Right lobe of liver (tissue), 6 donors: ENCODE measurements around the gene PLEKHF1. TPM values are rescaled to one million over a fixed set of nuclear protein-coding genes. Genes with fewer than 3 reads are reported as not detected.

Experiments
- ATAC-seq, 4 donors: fragments of 200-7000 bp; cut with Tn5 transposase; one replicate each; pipeline ENCODE4 v1.9.1; 2020; ENCODE audit warnings: mild to moderate bottlenecking in 4 of 4, moderate library complexity in 4 of 4
- DNase-seq, 3 donors: peaks; one replicate each; pipeline ENCODE4 v3.0.0-alpha.2; 2020
- H3K27ac ChIP-seq, 3 donors: fragments of 200-600 bp; one replicate each; pipeline ENCODE4 v1.8.0; 2022
- H3K27me3 ChIP-seq, 2 donors: fragments of 200-600 bp; one replicate each; pipeline ENCODE4 v1.8.0; 2022
- H3K36me3 ChIP-seq, 4 donors: fragments of 200-600 bp; sonication (generic) in 1 of 4; one replicate each; pipeline versions ENCODE4 v1.5.1 to v1.8.0; 2017 to 2022; ENCODE audit warnings: control low read depth in 1 of 4
- H3K4me1 ChIP-seq, 4 donors: fragments of 200-600 bp; sonication (generic) in 1 of 4; one replicate each; pipeline versions ENCODE4 v1.5.1 to v1.8.0; 2017 to 2022; ENCODE audit warnings: control low read depth in 1 of 4
- H3K4me3 ChIP-seq, 3 donors: fragments of 200-600 bp; one replicate each; pipeline ENCODE4 v1.8.0; 2022
- H3K9me3 ChIP-seq, 4 donors: fragments of 200-600 bp; sonication (generic) in 1 of 4; one replicate each; pipeline versions ENCODE4 v1.5.1 to v1.8.0; 2017 to 2022; ENCODE audit warnings: control low read depth in 1 of 4
- CTCF ChIP-seq, 4 donors: fragments of 200-600 bp in 3 of 4; fragments of 450-650 bp in 1 of 4; IDR thresholded peaks; one replicate each; pipeline versions ENCODE4 v1.5.1 to v1.8.0; 2016 to 2022; ENCODE audit warnings: antibody characterized with exemption in 4 of 4, mild to moderate bottlenecking in 2 of 4
- POLR2A ChIP-seq: fragments of 450-650 bp; IDR thresholded peaks from one replicate; pipeline ENCODE4 v1.6.1; 2017; ENCODE audit warnings: antibody characterized with exemption, mild to moderate bottlenecking
- WGBS: methylation state at CpG from one replicate; pipeline ENCODE4 v1.1.6; 2018; ENCODE audit warnings: low coverage, low lambda C conversion rate; ENCODE audit not compliant: insufficient coverage; ENCODE audit errors: missing lambda C conversion rate; 5-methylcytosine and 5-hydroxymethylcytosine counted together
- intact Hi-C, 2 donors: fragments of 100-400 bp; cut with DNase I; formaldehyde crosslinking; loops; one replicate each; pipeline versions ENCODE4 v1.11.2 to v1.14.1; 2022
- total RNA-seq, 6 experiments: library from RNA; depleted of rRNA in 2 of 6; stranded (reverse); fragments of >200 nt in 2 of 6; fragmentation: NEBNext Ultra II Directional in 3 of 6; extraction: Animal tissue kit (Norgen Biotek cat#: 25700) in 3 of 6; gene quantifications; one replicate each; pipeline versions ENCODE4 v1.1.0 to v1.2.4, GENCODE V29; 2016 to 2023
- donor health status: DM: no; HTN: yes; CAD: no.
- donor health status: DM: no; HTN: no; CAD: no.
- donor health status: DM: no; HTN: no; CAD: no.
- donor health status: DM: no; HTN: yes; CAD: no.
- donor health status: DM: no; HTN: yes; CAD: no.

The PLEKHF1 gene
- total RNA-seq, 6 experiments from 2014 or later, result 5.6 to 13.8 (median 9.8) TPM

DNA sequence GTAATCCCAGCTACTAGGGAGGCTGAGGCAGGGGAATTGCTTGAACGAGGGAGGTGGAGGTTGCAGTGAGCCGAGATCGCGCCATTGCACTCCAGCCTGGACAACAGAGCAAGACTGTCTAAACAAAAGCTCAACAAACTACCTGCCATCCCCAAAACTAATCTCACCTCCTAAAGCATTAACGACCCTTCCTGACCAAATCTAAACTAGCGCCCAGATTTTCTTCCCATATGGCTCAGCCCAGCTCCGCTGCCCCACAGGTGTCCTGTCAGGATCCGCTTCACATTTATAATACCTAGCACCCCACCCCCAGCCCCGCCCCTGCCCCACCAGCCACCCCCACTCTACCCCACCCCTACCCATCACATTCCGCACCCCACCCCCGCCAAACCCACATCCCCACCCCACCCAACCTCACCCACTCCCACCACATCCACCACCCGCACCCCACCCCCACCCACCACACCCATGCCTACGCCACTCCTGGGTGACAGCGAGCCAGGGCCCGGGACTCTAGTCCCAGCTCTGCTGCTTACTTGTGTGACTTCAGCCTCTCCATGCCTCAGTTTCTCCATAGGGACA is 49.2 kb downstream of the PLEKHF1 start:
- H3K9me3 ChIP-seq, result no peaks in the 10 kb centered on the region
- TF ChIP-seq POLR2A (no peak), CTCF (IDR thresholded peaks at IDR 0.05) (no peak)
- ATAC-seq (peak in 3 of 4 donors; percentile 1 to 2 (median 2)), DNase-seq (no peak)
- WGBS, result 16% methylated on average over 12 of the region's 15 CpGs
- intact Hi-C loops, result no loop called here
- no peaks in the 10 kb centered on the region for H3K27me3 ChIP-seq
- H3K27ac ChIP-seq, result peak overlapping the region; percentile 89 to 92 (median 90)
- H3K4me3 ChIP-seq, result peak overlapping the region; percentile 88 to 97 (median 94)
- peaks cover 0 to 61% (median 24%) of the 10 kb centered on the region in 4 donors for H3K4me1 ChIP-seq
- H3K36me3 ChIP-seq, result no peaks in the 10 kb centered on the region

- Histone ChIP-seq H3K9me3 (no peaks in the 10 kb centered on the region), H3K36me3 (no peaks in the 10 kb centered on the region), H3K4me3 (peak within 1 kb of the TSS; percentile 88 to 97 (median 94)), H3K27me3 (no peaks in the 10 kb centered on the region), H3K27ac (peak within 1 kb of the TSS; percentile 89 to 92 (median 90)), H3K4me1 (peaks cover 0 to 55% (median 19%) of the 10 kb centered on the region in 4 donors)
- WGBS, result 0% methylated on average over 9 of the region's 72 CpGs
- DNase-seq (peak; percentile 68 to 75 (median 71)), ATAC-seq (peak; percentile 62 to 75 (median 70))
- intact Hi-C loops, result no loop called here
- TF ChIP-seq POLR2A, result peak; percentile 83
- no peak for TF ChIP-seq CTCF (IDR thresholded peaks at IDR 0.05)
These were observed 49.9 kb downstream of the PLEKHF1 start, which contains the start of gene C19orf12 for GRCh38 chr19:29714953-29715700. Gene C19orf12 (minus strand): TSS chr19:29715261. CDS start chr19:29708413, 6,848 bp downstream.

- H3K27me3 ChIP-seq, result no peaks in the 10 kb centered on the region
- ATAC-seq (peak; percentile 37 to 70 (median 64)), DNase-seq (peak in 1 of 3 donors; percentile 69)
- peak overlapping the region; percentile 88 to 97 (median 94) for H3K4me3 ChIP-seq
- intact Hi-C loops, result no loop called here
- peaks cover 0 to 47% (median 15%) of the 10 kb centered on the region in 4 donors for H3K4me1 ChIP-seq
- no peaks in the 10 kb centered on the region for H3K9me3 ChIP-seq
- H3K27ac ChIP-seq, result peak overlapping the region; percentile 89 to 92 (median 90)
- TF ChIP-seq POLR2A (no peak), CTCF (IDR thresholded peaks at IDR 0.05) (no peak)
- no peaks in the 10 kb centered on the region for H3K36me3 ChIP-seq
- WGBS, result 7% methylated on average over 12 of the region's 13 CpGs
These were observed 50.7 kb downstream of the PLEKHF1 start for GRCh38 chr19:29715701-29716581.

GRCh38 chr19:29717051-29717450 is 51.8 kb downstream of the PLEKHF1 start:
- TF ChIP-seq POLR2A (no peak), CTCF (IDR thresholded peaks at IDR 0.05) (no peak)
- no peak overlapping the region for H3K4me3 ChIP-seq
- no peaks in the 10 kb centered on the region for H3K36me3 ChIP-seq
- H3K9me3 ChIP-seq, result no peaks in the 10 kb centered on the region
- intact Hi-C loops, result no loop called here
- no peaks in the 10 kb centered on the region for H3K27me3 ChIP-seq
- no peak for ATAC-seq
- no peak overlapping the region for H3K27ac ChIP-seq
- H3K4me1 ChIP-seq, result peaks cover 0 to 36% (median 10%) of the 10 kb centered on the region in 4 donors
- DNase-seq, result no peak
- 60% methylated on average over 1 of the region's 16 CpGs for WGBS
